ENCODE results near the gene ZNF276.

GRCh38 chr16:89716916-89717687 lies 4.2 kb upstream of the ZNF276 start:
- TF ChIP-seq EZH2 (IDR thresholded peaks at IDR 0.05; ENCODE audit: insufficient read depth, poor library complexity, severe bottlenecking) (no peak), EZH2phosphoT487 (IDR thresholded peaks at IDR 0.05; ENCODE audit: insufficient read depth, low read depth) (no peak)

Data from GM23248 (cell line).